WI38 (cell line): ENCODE data around the gene FTO.

ENCODE experiments used
- H3K4me3 ChIP-seq: 2 replicates; pipeline ENCODE4 v1.5.1; 2011; ENCODE audit warnings: low read depth, mild to moderate bottlenecking, control low read depth, low read length
- TF ChIP-seq, protein P1 (sequence below): IDR thresholded peaks from 2 replicates; pipeline ENCODE4 v1.5.1; 2012; ENCODE audit warnings: low read depth, mild to moderate bottlenecking, control low read depth, low read length

Gene FTO

DNA sequence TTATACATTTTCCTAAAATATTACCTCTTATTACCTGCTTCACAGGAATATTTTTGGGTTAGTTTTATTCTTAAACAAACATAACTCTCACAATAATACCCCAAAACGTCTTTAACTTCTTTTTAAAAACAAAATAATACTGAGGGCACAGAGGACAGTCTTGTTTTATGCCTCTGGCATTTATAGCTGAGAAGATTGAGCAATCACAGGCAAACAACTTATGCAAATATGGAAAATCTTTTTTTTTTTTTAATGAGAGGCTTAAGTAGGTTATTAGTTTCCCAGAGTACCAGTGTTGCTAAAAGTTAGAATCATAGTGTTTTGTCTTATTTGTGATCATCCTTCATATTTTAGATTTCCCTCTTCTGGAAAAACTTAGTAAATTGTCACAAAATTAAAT lies 195.0 kb downstream of the FTO start:
- no peak overlapping the region for H3K4me3 ChIP-seq
- TF ChIP-seq, protein P1, sequence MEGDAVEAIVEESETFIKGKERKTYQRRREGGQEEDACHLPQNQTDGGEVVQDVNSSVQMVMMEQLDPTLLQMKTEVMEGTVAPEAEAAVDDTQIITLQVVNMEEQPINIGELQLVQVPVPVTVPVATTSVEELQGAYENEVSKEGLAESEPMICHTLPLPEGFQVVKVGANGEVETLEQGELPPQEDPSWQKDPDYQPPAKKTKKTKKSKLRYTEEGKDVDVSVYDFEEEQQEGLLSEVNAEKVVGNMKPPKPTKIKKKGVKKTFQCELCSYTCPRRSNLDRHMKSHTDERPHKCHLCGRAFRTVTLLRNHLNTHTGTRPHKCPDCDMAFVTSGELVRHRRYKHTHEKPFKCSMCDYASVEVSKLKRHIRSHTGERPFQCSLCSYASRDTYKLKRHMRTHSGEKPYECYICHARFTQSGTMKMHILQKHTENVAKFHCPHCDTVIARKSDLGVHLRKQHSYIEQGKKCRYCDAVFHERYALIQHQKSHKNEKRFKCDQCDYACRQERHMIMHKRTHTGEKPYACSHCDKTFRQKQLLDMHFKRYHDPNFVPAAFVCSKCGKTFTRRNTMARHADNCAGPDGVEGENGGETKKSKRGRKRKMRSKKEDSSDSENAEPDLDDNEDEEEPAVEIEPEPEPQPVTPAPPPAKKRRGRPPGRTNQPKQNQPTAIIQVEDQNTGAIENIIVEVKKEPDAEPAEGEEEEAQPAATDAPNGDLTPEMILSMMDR = no peak

DNA sequence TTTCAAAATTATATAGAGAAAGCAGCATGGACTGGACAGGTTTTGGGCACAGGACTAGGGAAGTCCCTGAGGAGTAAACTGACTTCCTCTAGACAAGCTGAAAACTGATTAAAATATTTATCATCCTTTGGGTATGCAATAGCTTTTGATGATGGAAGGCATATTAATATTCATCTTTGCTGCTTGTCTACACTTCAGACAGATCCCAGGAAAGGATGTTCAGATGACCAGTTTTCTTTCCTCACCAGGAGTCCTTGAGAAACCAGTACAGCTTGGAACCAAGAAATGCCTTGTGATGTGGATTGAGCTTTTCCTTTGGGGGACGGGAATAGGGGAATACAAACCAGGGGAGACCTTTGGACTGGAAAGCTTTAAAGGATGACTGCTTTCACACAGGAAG lies 195.5 kb downstream of the FTO start:
- H3K4me3 ChIP-seq = no peak overlapping the region

DNA sequence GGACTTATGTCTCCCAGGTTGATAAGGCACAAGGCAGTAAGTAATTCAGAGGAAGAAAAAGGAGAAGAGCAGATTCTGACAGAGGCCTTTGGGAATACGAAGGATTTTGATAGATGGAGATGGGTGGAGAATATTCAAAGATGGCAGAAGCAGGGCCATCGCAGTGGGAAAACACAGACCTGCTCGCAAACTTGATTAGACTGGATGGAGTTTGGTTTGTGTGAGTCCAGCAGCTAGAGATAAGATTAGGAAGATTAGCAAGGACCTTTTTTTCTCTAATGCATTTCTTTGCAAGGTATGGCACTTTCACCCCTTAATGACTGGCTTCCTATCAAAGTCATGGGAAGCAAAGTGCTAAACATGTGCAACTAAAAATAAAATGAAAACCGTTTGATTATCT lies 196.7 kb downstream of the FTO start:
- TF ChIP-seq, protein P1 = no peak

More for the DNA sequence above, 195.5 kb downstream of the FTO start:
- TF ChIP-seq, protein P1 = no peak

DNA sequence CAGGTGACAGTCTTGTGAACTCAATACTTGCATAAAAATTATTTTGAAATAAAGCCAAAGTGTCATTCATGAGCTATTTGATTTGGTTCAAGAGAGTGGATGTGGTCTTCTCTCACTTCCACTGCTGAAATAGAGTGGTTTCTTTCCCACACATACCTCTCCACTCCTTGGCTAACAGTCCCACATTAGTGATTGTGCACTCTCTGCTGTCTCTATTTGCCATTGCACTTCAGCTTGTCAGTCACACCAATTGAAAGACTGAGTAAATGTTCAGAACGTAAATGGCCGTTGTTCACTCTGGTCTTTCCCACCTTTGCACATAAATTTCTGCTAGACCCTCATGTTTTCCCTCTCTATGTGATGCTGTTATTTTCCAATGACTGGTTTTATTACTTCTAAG lies 197.5 kb downstream of the FTO start:
- TF ChIP-seq, protein P1 = no peak
- no peak overlapping the region for H3K4me3 ChIP-seq

More for the DNA sequence above, 196.7 kb downstream of the FTO start:
- no peak overlapping the region for H3K4me3 ChIP-seq

DNA sequence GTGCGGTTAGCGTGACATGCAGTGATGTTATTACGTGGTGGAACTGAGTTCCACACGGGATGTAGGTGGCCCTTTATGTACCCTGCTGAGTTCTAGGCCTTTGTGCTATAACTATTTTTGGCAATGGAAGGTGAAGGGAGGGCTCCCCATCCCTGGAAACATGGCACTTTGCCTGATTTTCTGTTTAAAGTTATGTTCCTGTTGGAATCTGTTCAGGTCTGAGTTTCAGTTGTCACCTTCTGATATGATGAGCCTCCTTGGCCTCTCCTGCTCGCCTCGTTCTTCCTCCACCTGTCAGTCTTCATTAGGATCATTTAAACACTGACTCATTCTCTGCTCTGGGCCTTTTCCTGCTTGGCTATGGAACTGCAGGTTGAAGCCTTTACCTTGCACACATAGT lies 200.6 kb downstream of the FTO start:
- TF ChIP-seq, protein P1 = no peak
- no peak overlapping the region for H3K4me3 ChIP-seq

DNA sequence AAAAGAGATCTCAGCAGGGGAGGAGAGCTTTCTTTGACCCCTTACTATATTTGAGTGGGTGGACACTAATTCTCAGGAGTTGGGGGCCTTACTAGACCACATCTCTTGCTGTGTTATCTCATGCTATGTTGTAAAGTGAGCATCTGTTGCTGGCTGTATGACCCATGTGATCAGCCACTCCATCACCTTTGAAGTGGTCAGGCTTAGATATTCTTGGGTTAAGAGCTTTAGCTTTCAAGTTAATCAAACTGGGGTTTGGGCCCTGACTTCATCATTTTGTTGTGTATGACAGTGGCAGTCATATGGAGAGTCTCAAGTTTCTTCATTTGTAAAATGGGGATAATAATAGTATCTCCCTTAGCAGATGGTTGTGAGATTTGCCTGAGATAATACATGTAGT lies 201.1 kb downstream of the FTO start:
- TF ChIP-seq, protein P1 = no peak
- no peak overlapping the region for H3K4me3 ChIP-seq

DNA sequence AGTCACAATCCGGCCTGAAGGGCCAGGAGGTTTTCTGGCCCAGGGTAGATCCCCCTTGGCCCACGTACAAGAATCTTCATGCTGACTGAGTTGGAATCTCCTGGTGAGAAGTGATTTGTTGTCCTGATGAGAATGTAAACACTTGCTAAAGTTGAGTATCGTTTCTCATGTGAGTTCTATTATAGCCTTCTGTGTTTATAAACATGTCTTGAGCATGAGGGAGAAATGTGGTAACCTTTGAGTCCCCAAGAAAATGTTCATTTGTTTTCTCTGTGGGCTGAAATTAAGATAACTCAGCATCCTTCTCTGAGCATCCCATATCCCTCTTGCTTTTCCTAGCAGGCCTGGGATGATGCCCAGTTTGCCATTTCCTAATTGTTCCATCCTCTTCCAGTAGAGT lies 204.8 kb downstream of the FTO start:
- no peak overlapping the region for H3K4me3 ChIP-seq
- TF ChIP-seq, protein P1 = no peak
